ENCODE measurements around the gene ANKRD39. TPM values are rescaled to one million over a fixed set of nuclear protein-coding genes. Genes with fewer than 3 reads are reported as not detected.
"Not testable (repeated sequence)": the region's sequence is repeated elsewhere in the genome, so short reads cannot be mapped to it uniquely, and the experiment has no call there.

Gene ANKRD39
- total RNA-seq, 1 experiment from 2014 or later = 29.4 TPM

- H3K36me3 ChIP-seq (ENCODE audit: low read depth, low read length) = no peaks in the 10 kb centered on the region
- H3K27ac ChIP-seq (ENCODE audit: low read length) = no peak overlapping the region
- no peaks in the 10 kb centered on the region for H3K9me2 ChIP-seq (replicated peaks; ENCODE audit: low read length)
- H2AFZ ChIP-seq (ENCODE audit: low read length) = no peak overlapping the region
- H3K4me3 ChIP-seq (ENCODE audit: low read length) = no peak overlapping the region
- H3F3A ChIP-seq (ENCODE audit: low read length, unreplicated experiment) = no peaks in the 10 kb centered on the region
- H3K27me3 ChIP-seq (ENCODE audit: low read length) = no peaks in the 10 kb centered on the region
- TF ChIP-seq CTCF (conservative IDR thresholded peaks at IDR 0.05; ENCODE audit: low read depth, low read length) (no peak), EZH2phosphoT487 (IDR thresholded peaks at IDR 0.05; ENCODE audit: borderline replicate concordance, low read length) (no peak), EZH2 (IDR thresholded peaks at IDR 0.05; ENCODE audit: low read length, unreplicated experiment) (no peak)
- H3K4me2 ChIP-seq (ENCODE audit: low read length) = no peak overlapping the region
- no peak for DNase-seq
- ATAC-seq = no peak
- ChIA-PET CTCF (no interaction called here), POLR2A (ENCODE audit: unreplicated experiment) (interaction anchor here (0.6 kb wide), 1 partner anchor 25 kb away, joined by 7 read pairs; no protein-coding TSS in a partner anchor)
- H3K79me2 ChIP-seq (ENCODE audit: low read length) = no peaks in the 10 kb centered on the region
- intact Hi-C loops (cut with micrococcal nuclease) = no loop called here
- no peaks in the 10 kb centered on the region for H3K4me1 ChIP-seq (ENCODE audit: insufficient read depth, low read length)
- no TSS peak for BruUV-seq (replicated peaks)
- H4K20me1 ChIP-seq (ENCODE audit: low read length) = no peaks in the 10 kb centered on the region
- H3K9ac ChIP-seq (ENCODE audit: low read length) = no peak overlapping the region
- H3K9me3 ChIP-seq (ENCODE audit: low read length) = no peaks in the 10 kb centered on the region
Measured at GRCh38 chr2:96808176-96808837, 49.5 kb downstream of the ANKRD39 start.

- intact Hi-C loops (cut with micrococcal nuclease) = no loop called here
- Histone ChIP-seq H2AFZ (ENCODE audit: low read length) (no peak overlapping the region), H3K9me3 (ENCODE audit: low read length) (no peaks in the 10 kb centered on the region), H3K4me2 (ENCODE audit: low read length) (no peak overlapping the region), H3K27me3 (ENCODE audit: low read length) (no peaks in the 10 kb centered on the region), H3K27ac (ENCODE audit: low read length) (no peak overlapping the region), H3K9ac (ENCODE audit: low read length) (no peak overlapping the region), H3F3A (ENCODE audit: low read length, unreplicated experiment) (no peaks in the 10 kb centered on the region), H3K36me3 (ENCODE audit: low read depth, low read length) (no peaks in the 10 kb centered on the region), H4K20me1 (ENCODE audit: low read length) (no peaks in the 10 kb centered on the region), H3K9me2 (replicated peaks; ENCODE audit: low read length) (no peaks in the 10 kb centered on the region), H3K4me3 (ENCODE audit: low read length) (no peak overlapping the region), H3K4me1 (ENCODE audit: insufficient read depth, low read length) (no peaks in the 10 kb centered on the region), H3K79me2 (ENCODE audit: low read length) (no peaks in the 10 kb centered on the region)
- DNase-seq (no peak), ATAC-seq (no peak)
- ChIA-PET CTCF (no interaction called here), POLR2A (ENCODE audit: unreplicated experiment) (no interaction called here)
- no TSS peak for BruUV-seq (replicated peaks)
- no peak for TF ChIP-seq EZH2phosphoT487 (IDR thresholded peaks at IDR 0.05; ENCODE audit: borderline replicate concordance, low read length)
- TF ChIP-seq CTCF (conservative IDR thresholded peaks at IDR 0.05; ENCODE audit: low read depth, low read length) = no peak
- no peak for TF ChIP-seq EZH2 (IDR thresholded peaks at IDR 0.05; ENCODE audit: low read length, unreplicated experiment)
Measured at GRCh38 chr2:96807127-96807471, 50.7 kb downstream of the ANKRD39 start.

GRCh38 chr2:96806468-96807126, 51.2 kb downstream of the ANKRD39 start:
- POLR2A ChIA-PET (ENCODE audit: unreplicated experiment) = no interaction called here
- ATAC-seq = no peak
- H3K79me2 ChIP-seq (ENCODE audit: low read length) = no peaks in the 10 kb centered on the region
- CTCF ChIA-PET = no interaction called here
- H3K4me2 ChIP-seq (ENCODE audit: low read length) = no peak overlapping the region
- TF ChIP-seq CTCF (conservative IDR thresholded peaks at IDR 0.05; ENCODE audit: low read depth, low read length) (no peak), EZH2 (IDR thresholded peaks at IDR 0.05; ENCODE audit: low read length, unreplicated experiment) (no peak), EZH2phosphoT487 (IDR thresholded peaks at IDR 0.05; ENCODE audit: borderline replicate concordance, low read length) (no peak)
- H3K36me3 ChIP-seq (ENCODE audit: low read depth, low read length) = peaks cover 2% of the 10 kb centered on the region; the same call in 1 of the 2 replicates
- no peaks in the 10 kb centered on the region for H3K9me2 ChIP-seq (replicated peaks; ENCODE audit: low read length)
- no peak overlapping the region for H3K27ac ChIP-seq (ENCODE audit: low read length)
- H3K27me3 ChIP-seq (ENCODE audit: low read length) = no peaks in the 10 kb centered on the region
- H4K20me1 ChIP-seq (ENCODE audit: low read length) = no peaks in the 10 kb centered on the region
- intact Hi-C loops (cut with micrococcal nuclease) = no loop called here
- H3K4me3 ChIP-seq (ENCODE audit: low read length) = no peak overlapping the region
- BruUV-seq (replicated peaks) = no TSS peak
- H3F3A ChIP-seq (ENCODE audit: low read length, unreplicated experiment) = no peaks in the 10 kb centered on the region
- no peak for DNase-seq
- H3K9ac ChIP-seq (ENCODE audit: low read length) = no peak overlapping the region
- no peaks in the 10 kb centered on the region for H3K9me3 ChIP-seq (ENCODE audit: low read length)
- no peak overlapping the region for H2AFZ ChIP-seq (ENCODE audit: low read length)
- no peaks in the 10 kb centered on the region for H3K4me1 ChIP-seq (ENCODE audit: insufficient read depth, low read length)

- H3K4me2 ChIP-seq (ENCODE audit: low read length); H2AFZ ChIP-seq (ENCODE audit: low read length); DNase-seq; H4K20me1 ChIP-seq (ENCODE audit: low read length); H3K27me3 ChIP-seq (ENCODE audit: low read length); H3K27ac ChIP-seq (ENCODE audit: low read length); H3K36me3 ChIP-seq (ENCODE audit: low read depth, low read length); H3F3A ChIP-seq (ENCODE audit: low read length, unreplicated experiment); H3K79me2 ChIP-seq (ENCODE audit: low read length); H3K9ac ChIP-seq (ENCODE audit: low read length); H3K4me3 ChIP-seq (ENCODE audit: low read length); ATAC-seq; POLR2A ChIA-PET (ENCODE audit: unreplicated experiment); BruUV-seq (replicated peaks); H3K9me3 ChIP-seq (ENCODE audit: low read length); H3K4me1 ChIP-seq (ENCODE audit: insufficient read depth, low read length); intact Hi-C loops (cut with micrococcal nuclease); H3K9me2 ChIP-seq (replicated peaks; ENCODE audit: low read length); CTCF ChIA-PET: not testable (repeated sequence)
Measured at GRCh38 chr2:96805946-96806345, 51.9 kb downstream of the ANKRD39 start.

Measured in PC-3 (cell line).